B cell (primary cell): ENCODE measurements around the gene NBPF3. TPM values are rescaled to one million over a fixed set of nuclear protein-coding genes. Genes with fewer than 3 reads are reported as not detected.
A peak's percentile ranks its signal among the peaks of the same experiment; 100 is the strongest.
"Not testable (repeated sequence)": the region's sequence is repeated elsewhere in the genome, so short reads cannot be mapped to it uniquely, and the experiment has no call there.

Experiments
- ATAC-seq: fragments of 200-7000 bp; cut with Tn5 transposase; one replicate; pipeline ENCODE4 v1.10.0; 2021; ENCODE audit warnings: low read depth, mild to moderate bottlenecking, moderate number of reproducible peaks, moderate library complexity
- CTCF ChIA-PET: fragments of 350-600 bp; sonication (Branson Sonifier 250); formaldehyde crosslinking; loops from one replicate; lab custom pipeline; 2021; ENCODE audit warnings: antibody characterized with exemption, inconsistent platforms; lab: Charles Lee
- POLR2A ChIA-PET: fragments of 350-600 bp; sonication (Branson Sonifier 250); formaldehyde crosslinking; loops from one replicate; lab custom pipeline; 2021; ENCODE audit warnings: antibody characterized with exemption; lab: Charles Lee
- DNase-seq: peaks from one replicate; pipeline ENCODE4 v3.0.0; 2013
- H2AFZ ChIP-seq: 2 replicates; pipeline ENCODE4 v1.6.1; 2012; ENCODE audit warnings: mild to moderate bottlenecking, low read depth, low read length; ENCODE audit not compliant: insufficient read depth, poor library complexity, severe bottlenecking
- H3K27ac ChIP-seq, 2 donors: 1 replicate in 1 of 2; 2 replicates in 1 of 2; pipeline ENCODE4 v1.5.1; 2012 to 2013; ENCODE audit warnings: low read length in 2 of 2, mild to moderate bottlenecking in 2 of 2, moderate library complexity in 1 of 2
- H3K27me3 ChIP-seq, 4 experiments: fragments of 200-600 bp in 1 of 4; sonication (generic) in 1 of 4; replicated peaks in 1 of 4; 1 replicate in 2 of 4; 2 replicates in 2 of 4; pipeline versions ENCODE4 v1.6.1 to v1.7.0; 2013 to 2016; ENCODE audit warnings: low read length in 3 of 4, mild to moderate bottlenecking in 2 of 4, mixed read lengths in 1 of 4, moderate library complexity in 1 of 4; ENCODE audit not compliant: insufficient read depth in 4 of 4, control insufficient read depth in 3 of 4; ENCODE audit errors: control extremely low read depth in 1 of 4
- H3K36me3 ChIP-seq, 2 experiments: replicated peaks in 1 of 2; 1 replicate in 1 of 2; 2 replicates in 1 of 2; pipeline versions ENCODE4 v1.6.1 to v1.7.1; 2013; ENCODE audit warnings: low read length in 1 of 2; ENCODE audit not compliant: insufficient read depth in 2 of 2, control insufficient read depth in 1 of 2; ENCODE audit errors: control extremely low read depth in 1 of 2, extremely low read depth in 1 of 2
- H3K4me1 ChIP-seq, 2 donors: fragments of 200-600 bp in 1 of 2; sonication (generic) in 1 of 2; 1 replicate in 1 of 2; 2 replicates in 1 of 2; pipeline versions ENCODE4 v1.5.1 to v1.6.1; 2013 to 2017; ENCODE audit warnings: low read length in 2 of 2; ENCODE audit not compliant: control insufficient read depth in 2 of 2, insufficient read depth in 2 of 2
- H3K4me2 ChIP-seq: replicated peaks from 2 replicates; pipeline ENCODE3; 2012; ENCODE audit warnings: mild to moderate bottlenecking, low read depth, low read length; ENCODE audit not compliant: poor library complexity, severe bottlenecking
- H3K4me3 ChIP-seq, 5 experiments: fragments of 200-600 bp in 1 of 5; sonication (generic) in 1 of 5; 1 replicate in 3 of 5; 2 replicates in 2 of 5; pipeline versions ENCODE4 v1.5.1 to v1.7.0; 2011 to 2016; ENCODE audit warnings: low read length in 4 of 5, mild to moderate bottlenecking in 4 of 5, low read depth in 2 of 5, control low read depth in 1 of 5, moderate library complexity in 1 of 5; ENCODE audit not compliant: insufficient read depth in 1 of 5; ENCODE audit errors: control extremely low read depth in 1 of 5, extremely low read depth in 1 of 5
- H3K79me2 ChIP-seq: fragments of 200-600 bp; sonication (generic); one replicate; pipeline ENCODE4 v1.6.0; 2016; ENCODE audit warnings: low read length; ENCODE audit not compliant: control insufficient read depth, insufficient read depth
- H3K9ac ChIP-seq: fragments of 200-600 bp; sonication (generic); 2 replicates; pipeline ENCODE4 v1.6.1; 2017; ENCODE audit warnings: mild to moderate bottlenecking, low read length, moderate library complexity
- H3K9me3 ChIP-seq, 3 donors: one replicate each; pipeline versions ENCODE4 v1.6.1 to v1.7.1; 2013; ENCODE audit warnings: low read length in 2 of 3; ENCODE audit not compliant: control insufficient read depth in 2 of 3, insufficient read depth in 1 of 3; ENCODE audit errors: control extremely low read depth in 1 of 3
- H4K20me1 ChIP-seq: 2 replicates; pipeline ENCODE4 v1.6.0; 2012; ENCODE audit warnings: mild to moderate bottlenecking, low read length; ENCODE audit not compliant: insufficient read depth, control insufficient read depth, poor library complexity, severe bottlenecking
- H3K27ac Mint-ChIP-seq: one replicate; pipeline ENCODE4 v1.8.0; 2021; ENCODE audit warnings: mixed read lengths
- H3K27me3 Mint-ChIP-seq: one replicate; pipeline ENCODE4 v1.8.0; 2021; ENCODE audit warnings: mixed read lengths
- H3K4me1 Mint-ChIP-seq: one replicate; pipeline ENCODE4 v1.8.0; 2021; ENCODE audit warnings: mixed read lengths
- H3K4me3 Mint-ChIP-seq: one replicate; pipeline ENCODE4 v1.8.0; 2021; ENCODE audit warnings: mixed read lengths
- H3K9me3 Mint-ChIP-seq: one replicate; pipeline ENCODE4 v1.8.0; 2022; ENCODE audit warnings: mixed read lengths; ENCODE audit not compliant: insufficient read depth
- WGBS: methylation state at CpG from one replicate; pipeline ENCODE4 v1.1.5; 2013; ENCODE audit warnings: missing lambda C conversion rate; ENCODE audit not compliant: insufficient coverage; 5-methylcytosine and 5-hydroxymethylcytosine counted together
- intact Hi-C: fragments of 100-400 bp; cut with micrococcal nuclease; formaldehyde crosslinking; loops from one replicate; pipeline ENCODE4 v1.10.0; 2022
- polyA plus RNA-seq: library from polyadenylated mRNA; depleted of rRNA; stranded (reverse); fragments of >200 nt; gene quantifications from 2 replicates; pipeline ENCODE4 v1.2.3, GENCODE V29; 2012
- total RNA-seq, 2 donors: library from RNA; stranded (reverse); fragments of 120-200 nt in 1 of 2; gene quantifications; 1 replicate in 1 of 2; 2 replicates in 1 of 2; pipeline versions ENCODE4 v1.2.3 to v1.2.4, GENCODE V29; 2013 to 2022

NBPF3 gene
- total and polyA plus RNA-seq, 2 donors (not counting 1 experiment from before 2014, with no cell fraction given), result 2.0 to 4.2 TPM

DNA sequence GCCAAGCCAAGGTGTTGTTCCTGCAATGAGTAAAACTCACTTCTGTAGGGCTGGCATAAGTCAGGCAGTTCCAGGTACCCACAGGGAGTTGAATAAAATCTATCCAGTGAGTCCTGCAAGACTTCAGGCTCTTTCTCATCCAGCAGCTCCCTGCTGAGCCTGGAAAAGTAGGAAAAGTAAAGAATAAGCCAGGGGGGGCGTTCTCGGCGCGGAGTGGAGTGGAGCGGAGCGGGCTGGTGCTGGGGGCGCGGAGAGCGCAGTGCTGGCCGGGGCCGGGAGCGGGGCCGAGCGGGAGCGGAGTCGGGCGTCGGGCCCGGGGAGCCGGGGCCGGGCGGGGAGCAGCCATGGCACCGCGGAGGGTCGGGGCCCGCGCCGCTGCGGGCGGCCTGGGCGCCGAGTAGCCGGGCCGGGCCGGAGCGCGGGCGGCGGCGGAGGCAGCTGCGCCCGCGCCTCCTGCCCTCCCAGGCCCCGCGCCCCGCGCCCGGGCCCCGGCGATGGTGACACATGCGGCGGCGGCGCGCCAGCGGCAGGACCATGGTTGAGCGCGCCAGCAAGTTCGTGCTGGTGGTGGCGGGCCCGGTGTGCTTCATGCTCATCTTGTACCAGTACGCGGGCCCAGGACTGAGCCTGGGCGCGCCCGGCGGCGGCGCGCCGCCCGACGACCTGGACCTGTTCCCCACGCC, 12.0 kb upstream of the NBPF3 start:
- H3K79me2 ChIP-seq, H3K9ac ChIP-seq, H3K4me3 Mint-ChIP-seq, H3K9me3 ChIP-seq, DNase-seq, H3K27me3 ChIP-seq, H4K20me1 ChIP-seq, intact Hi-C loops, H3K4me1 ChIP-seq, H3K27ac ChIP-seq, H3K9me3 Mint-ChIP-seq, H3K4me1 Mint-ChIP-seq, H2AFZ ChIP-seq, H3K27ac Mint-ChIP-seq, H3K4me2 ChIP-seq, H3K36me3 ChIP-seq, H3K27me3 Mint-ChIP-seq, H3K4me3 ChIP-seq, POLR2A ChIA-PET: not testable (repeated sequence)
- WGBS, result 13% methylated on average over 14 of the region's 74 CpGs
- CTCF ChIA-PET, result interaction anchor here (0.6 kb wide), 1 partner anchor 108 kb away, joined by 3 read pairs; no protein-coding TSS in a partner anchor
- ATAC-seq, result peak; percentile 60

DNA sequence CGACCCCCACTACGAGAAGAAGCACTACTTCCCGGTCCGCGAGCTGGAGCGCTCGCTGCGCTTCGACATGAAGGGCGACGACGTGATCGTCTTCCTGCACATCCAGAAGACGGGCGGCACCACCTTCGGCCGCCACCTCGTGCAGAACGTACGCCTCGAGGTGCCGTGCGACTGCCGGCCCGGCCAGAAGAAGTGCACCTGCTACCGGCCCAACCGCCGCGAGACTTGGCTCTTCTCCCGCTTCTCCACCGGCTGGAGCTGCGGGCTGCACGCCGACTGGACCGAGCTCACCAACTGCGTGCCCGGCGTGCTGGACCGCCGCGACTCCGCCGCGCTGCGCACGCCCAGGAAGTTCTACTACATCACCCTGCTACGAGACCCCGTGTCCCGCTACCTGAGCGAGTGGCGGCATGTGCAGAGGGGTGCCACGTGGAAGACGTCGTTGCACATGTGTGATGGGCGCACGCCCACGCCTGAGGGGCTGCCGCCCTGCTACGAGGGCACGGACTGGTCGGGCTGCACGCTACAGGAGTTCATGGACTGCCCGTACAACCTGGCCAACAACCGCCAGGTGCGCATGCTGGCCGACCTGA, 11.4 kb upstream of the NBPF3 start:
- ATAC-seq, result peak; percentile 10
- H4K20me1 ChIP-seq, H3K4me3 Mint-ChIP-seq, H3K27ac ChIP-seq, H2AFZ ChIP-seq, H3K27me3 ChIP-seq, H3K36me3 ChIP-seq, intact Hi-C loops, H3K9me3 ChIP-seq, H3K9ac ChIP-seq, POLR2A ChIA-PET, DNase-seq, H3K4me1 ChIP-seq, CTCF ChIA-PET, H3K9me3 Mint-ChIP-seq, H3K4me1 Mint-ChIP-seq, H3K4me2 ChIP-seq, H3K4me3 ChIP-seq, H3K27ac Mint-ChIP-seq, H3K27me3 Mint-ChIP-seq, H3K79me2 ChIP-seq: not testable (repeated sequence)
- 60% methylated on average over 12 of the region's 66 CpGs for WGBS

DNA sequence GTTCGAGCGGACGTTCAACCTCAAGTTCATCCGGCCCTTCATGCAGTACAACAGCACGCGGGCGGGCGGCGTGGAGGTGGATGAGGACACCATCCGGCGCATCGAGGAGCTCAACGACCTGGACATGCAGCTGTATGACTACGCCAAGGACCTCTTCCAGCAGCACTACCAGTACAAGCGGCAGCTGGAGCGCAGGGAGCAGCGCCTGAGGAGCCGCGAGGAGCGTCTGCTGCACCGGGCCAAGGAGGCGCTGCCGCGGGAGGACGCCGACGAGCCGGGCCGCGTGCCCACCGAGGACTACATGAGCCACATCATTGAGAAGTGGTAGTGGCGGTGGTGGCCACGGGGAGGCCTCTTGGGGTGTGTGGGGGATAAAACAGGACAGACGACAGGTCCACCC, 10.7 kb upstream of the NBPF3 start:
- WGBS, result 86% methylated on average over 14 of the region's 34 CpGs
- ATAC-seq, H3K27ac Mint-ChIP-seq, H3K4me1 Mint-ChIP-seq, H3K9me3 Mint-ChIP-seq, H3K27me3 ChIP-seq, H3K27me3 Mint-ChIP-seq, H4K20me1 ChIP-seq, H3K4me3 ChIP-seq, H3K36me3 ChIP-seq, H3K4me1 ChIP-seq, H3K9ac ChIP-seq, H3K4me2 ChIP-seq, CTCF ChIA-PET, H3K4me3 Mint-ChIP-seq, POLR2A ChIA-PET, intact Hi-C loops, H3K27ac ChIP-seq, H2AFZ ChIP-seq, H3K79me2 ChIP-seq, H3K9me3 ChIP-seq, DNase-seq: not testable (repeated sequence)

DNA sequence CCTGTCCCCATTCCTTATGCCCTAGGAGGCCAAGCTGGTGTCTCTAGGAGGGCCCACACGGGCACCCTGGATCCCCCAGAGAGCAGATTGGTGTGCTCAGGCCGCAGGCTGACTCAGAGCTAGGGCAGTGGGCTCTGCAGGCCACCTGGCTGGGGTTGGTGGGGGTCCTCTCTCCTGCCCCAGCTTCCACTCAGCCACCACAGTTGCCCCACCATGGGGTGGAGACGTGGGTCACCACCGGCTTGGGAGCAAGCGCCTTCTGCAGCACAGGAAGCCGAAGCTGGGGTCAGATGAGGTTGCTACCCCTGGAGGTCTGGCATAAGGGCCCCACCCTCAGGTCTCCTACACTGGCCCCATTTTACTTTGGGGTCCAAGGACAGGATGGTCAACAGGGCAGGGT, 9.1 kb upstream of the NBPF3 start:
- H3K4me1 ChIP-seq, H3K27ac Mint-ChIP-seq, H3K4me3 ChIP-seq, ATAC-seq, CTCF ChIA-PET, H3K27me3 ChIP-seq, H2AFZ ChIP-seq, H3K79me2 ChIP-seq, POLR2A ChIA-PET, H3K4me3 Mint-ChIP-seq, H3K27ac ChIP-seq, H3K9me3 Mint-ChIP-seq, H3K4me2 ChIP-seq, H3K36me3 ChIP-seq, H3K9ac ChIP-seq, intact Hi-C loops, H4K20me1 ChIP-seq, DNase-seq, H3K4me1 Mint-ChIP-seq, H3K9me3 ChIP-seq: not testable (repeated sequence)
- 91% methylated on average over 6 of the region's 6 CpGs for WGBS
- H3K27me3 Mint-ChIP-seq, result peaks cover 16% of the 10 kb centered on the region
